NK-92 (cell line): ENCODE results near the gene EMC10.

Experiments
- DNase-seq: peaks from one replicate; lab custom pipeline; 2025; ENCODE audit not compliant: unreplicated experiment; lab: John Stamatoyannopoulos, UW

Gene EMC10

DNA sequence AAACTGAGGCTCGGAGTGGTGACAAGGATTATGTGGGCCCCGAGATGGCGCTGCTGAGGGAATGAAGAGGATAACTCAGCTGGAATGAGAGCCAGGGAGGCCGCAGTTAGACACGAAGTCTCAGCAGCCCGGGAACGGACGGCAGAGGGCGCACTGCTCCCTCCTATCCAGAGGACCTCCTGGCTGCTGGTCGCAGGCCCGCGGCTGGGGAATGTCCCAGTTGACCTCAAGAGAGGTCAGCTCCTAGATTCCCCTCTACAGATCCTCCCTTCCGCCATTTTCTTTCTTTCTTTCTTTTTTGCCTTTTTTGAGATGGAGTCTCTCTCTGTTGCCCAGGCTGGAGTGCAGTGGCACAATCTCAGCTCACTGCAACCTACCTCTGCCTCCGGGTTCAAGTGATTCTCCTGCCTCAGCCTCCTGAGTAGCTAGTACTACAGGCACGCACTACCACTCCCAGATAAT is 61.5 kb downstream of the EMC10 start:
- DNase-seq, result no peak
